ENCODE data around the gene ZKSCAN4. TPM values are rescaled to one million over a fixed set of nuclear protein-coding genes. Genes with fewer than 3 reads are reported as not detected.

The ZKSCAN4 gene
- total and polyA plus RNA-seq, 2 of the 8 experiments (the other 6 are each of a cell fraction or from before 2014, with no cell fraction given) = 2.2 to 6.6 TPM

GRCh38 chr6:28225056-28225834, 26.8 kb downstream of the ZKSCAN4 start, which contains the start of gene ZSCAN9 (continued):
- TF ChIP-seq TBP (IDR thresholded peaks at IDR 0.05; ENCODE audit: low read depth, low read length) (peak; percentile 87), CEBPB (IDR thresholded peaks at IDR 0.05; ENCODE audit: low read depth, low read length) (no peak), CBX5 (IDR thresholded peaks at IDR 0.05; ENCODE audit: low read depth, low read length) (no peak), GTF2F1 (IDR thresholded peaks at IDR 0.05; ENCODE audit: borderline replicate concordance, low read depth, low read length) (no peak), SIN3A (conservative IDR thresholded peaks at IDR 0.05 in 1 of 2, IDR thresholded peaks at IDR 0.05 in 1 of 2; ENCODE audit: low read depth in 1 of 2, low read length in 2 of 2) (peak; percentile 83 to 90; a peak in 3 of 4 replicates)
